Esophagus muscularis mucosa (tissue), 3 donors: Measurements from ENCODE around the gene TTC3.

Experiments
- CTCF ChIP-seq, 3 experiments: fragments of 200-600 bp in 2 of 3; fragments of 450-650 bp in 1 of 3; sonication (generic) in 2 of 3; IDR thresholded peaks; one replicate each; pipeline ENCODE4 v1.5.1; 2017 to 2019; ENCODE audit warnings: antibody characterized with exemption in 3 of 3, mild to moderate bottlenecking in 2 of 3, moderate library complexity in 1 of 3
- POLR2AphosphoS5 ChIP-seq, 2 donors: sonication (generic); formaldehyde crosslinking; IDR thresholded peaks; one replicate each; pipeline ENCODE4 v1.6.1; 2017; ENCODE audit warnings: antibody characterized with exemption in 2 of 2

DNA sequence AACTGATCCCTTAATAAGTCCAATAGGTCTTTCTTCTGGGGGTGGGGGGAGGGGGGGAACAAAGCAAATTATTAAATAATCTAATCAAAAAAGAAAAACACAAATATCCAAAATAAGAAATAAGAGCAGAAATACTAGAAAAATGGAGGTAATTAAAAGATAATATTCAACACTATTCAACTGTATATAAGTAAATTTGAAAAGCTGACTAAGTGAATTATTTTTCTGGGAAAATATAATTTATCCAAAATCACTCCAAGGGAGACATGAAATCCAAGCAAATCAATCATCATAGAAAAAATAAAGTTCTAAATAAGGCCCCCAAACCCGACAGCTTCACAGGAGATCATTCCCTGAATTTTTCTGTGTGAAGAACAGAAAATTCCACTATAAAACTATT lies 175.2 kb downstream of the TTC3 start:
- TF ChIP-seq CTCF (IDR thresholded peaks at IDR 0.05): no peak
- TF ChIP-seq POLR2AphosphoS5 (IDR thresholded peaks at IDR 0.05): no peak
